Measurements from ENCODE around the gene RAD54L.

- TF ChIP-seq CTCF (IDR thresholded peaks at IDR 0.05) (no peak), IRF2 (CRISPR knock-in tag; IDR thresholded peaks at IDR 0.05; ENCODE audit: borderline replicate concordance, low read depth) (no peak), USF1 (CRISPR knock-in tag; IDR thresholded peaks at IDR 0.05) (no peak), SP1 (CRISPR knock-in tag; conservative IDR thresholded peaks at IDR 0.05) (0 out of 2 replicates have a peak, but pooled peaks have one; percentile 43), USF2 (CRISPR knock-in tag; IDR thresholded peaks at IDR 0.05) (no peak), ZNF281 (CRISPR knock-in tag; IDR thresholded peaks at IDR 0.05) (no peak), AFF4 (CRISPR knock-in tag; IDR thresholded peaks at IDR 0.05; ENCODE audit: borderline replicate concordance) (no peak), ESRRA (CRISPR knock-in tag; IDR thresholded peaks at IDR 0.05; ENCODE audit: borderline replicate concordance) (no peak), PRDM15 (CRISPR knock-in tag; IDR thresholded peaks at IDR 0.05) (no peak), ZNF416 (CRISPR knock-in tag; IDR thresholded peaks at IDR 0.05) (no peak), ATF3 (CRISPR knock-in tag; conservative IDR thresholded peaks at IDR 0.05) (no peak)
These were observed 54.5 kb downstream of the RAD54L start for GRCh38 chr1:46301808-46302640.
